Loucy (cell line): ENCODE measurements around the gene SORCS2.

Experiments used
- CTCF ChIP-seq: fragments of 200-600 bp; sonication (generic); conservative IDR thresholded peaks from 2 replicates; pipeline ENCODE4 v1.5.1; 2014; ENCODE audit warnings: mild to moderate bottlenecking, antibody characterized with exemption, low read length
- EZH2phosphoT487 ChIP-seq: fragments of 200-600 bp; IDR thresholded peaks from 2 replicates; pipeline ENCODE4 v1.6.1; 2018; ENCODE audit warnings: antibody characterized with exemption, mild to moderate bottlenecking, moderate library complexity, borderline replicate concordance

GRCh38 chr4:7666011-7666410 lies 473.7 kb downstream of the SORCS2 start:
- TF ChIP-seq EZH2phosphoT487 = no peak
- no peak for TF ChIP-seq CTCF
